ENCODE measurements around the gene ATE1.

ATE1 gene

GRCh38 chr10:121695731-121696464, 231.9 kb downstream of the ATE1 start:
- H3K4me3 ChIP-seq (ENCODE audit: low read depth, low read length): no peak overlapping the region
- TF ChIP-seq CTCF (conservative IDR thresholded peaks at IDR 0.05; ENCODE audit: low read depth, low read length): no peak
- no peak for DNase-seq (ENCODE audit: low read depth)

DNA sequence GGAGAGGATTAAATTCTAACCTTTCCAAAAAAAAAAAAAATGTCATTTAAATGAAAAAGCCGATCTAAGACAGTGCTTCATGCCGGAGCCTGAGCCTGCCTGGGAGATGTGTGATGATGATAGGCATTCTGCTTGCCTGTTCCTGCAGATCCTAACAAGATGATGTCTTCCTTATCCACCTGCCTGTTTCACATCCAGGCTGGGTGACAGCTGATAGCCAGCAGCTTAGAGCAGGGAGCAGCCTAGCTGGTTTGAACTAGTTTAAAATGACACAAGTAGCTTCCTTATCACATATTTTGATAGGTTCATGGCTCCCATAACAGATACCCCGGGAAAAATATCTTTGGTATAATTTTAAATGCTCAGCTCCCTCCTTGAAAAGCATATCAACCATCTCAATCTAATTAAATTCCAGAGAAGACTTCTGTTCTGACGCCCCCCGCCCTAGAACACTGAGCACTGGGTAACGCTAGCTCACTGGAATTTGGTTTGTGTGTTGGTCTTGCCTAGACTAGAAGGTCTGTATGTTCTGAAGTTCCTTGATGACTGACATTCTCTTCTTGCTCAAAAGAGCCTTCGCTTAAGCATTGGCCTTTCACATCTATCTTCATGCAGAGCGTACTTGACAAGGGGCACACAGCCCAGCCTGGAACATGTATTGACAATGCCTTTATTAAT, 232.7 kb downstream of the ATE1 start:
- no peak for DNase-seq (ENCODE audit: low read depth)
- H3K4me3 ChIP-seq (ENCODE audit: low read depth, low read length): no peak overlapping the region
- TF ChIP-seq CTCF (conservative IDR thresholded peaks at IDR 0.05; ENCODE audit: low read depth, low read length): no peak

GRCh38 chr10:121694327-121694965, 233.4 kb downstream of the ATE1 start:
- no peak overlapping the region for H3K4me3 ChIP-seq (ENCODE audit: low read depth, low read length)
- no peak for TF ChIP-seq CTCF (conservative IDR thresholded peaks at IDR 0.05; ENCODE audit: low read depth, low read length)
- no peak for DNase-seq (ENCODE audit: low read depth)

DNA sequence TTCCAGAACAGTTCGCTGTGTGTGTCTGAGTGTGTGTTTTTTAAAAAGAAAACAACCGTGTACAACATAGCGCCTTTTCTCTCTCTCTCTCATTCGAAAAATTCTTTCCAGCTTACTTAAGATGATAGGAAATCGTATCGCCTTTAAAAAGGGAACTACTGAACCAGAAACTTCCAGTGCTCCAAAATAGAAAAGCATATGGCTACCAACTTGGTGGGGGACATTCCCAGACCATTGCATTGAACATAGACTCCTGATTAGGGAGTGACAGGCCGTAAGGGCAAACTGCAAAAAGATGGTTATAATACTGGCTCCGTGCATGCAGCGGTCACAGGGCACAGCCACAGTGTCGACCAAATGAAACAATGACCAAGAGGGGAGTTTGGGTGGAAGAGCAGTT, 235.2 kb downstream of the ATE1 start:
- no peak for DNase-seq (ENCODE audit: low read depth)
- no peak overlapping the region for H3K4me3 ChIP-seq (ENCODE audit: low read depth, low read length)
- no peak for TF ChIP-seq CTCF (conservative IDR thresholded peaks at IDR 0.05; ENCODE audit: low read depth, low read length)

GRCh38 chr10:121690970-121691369, 236.9 kb downstream of the ATE1 start:
- no peak for TF ChIP-seq CTCF (conservative IDR thresholded peaks at IDR 0.05; ENCODE audit: low read depth, low read length)
- H3K4me3 ChIP-seq (ENCODE audit: low read depth, low read length): no peak overlapping the region
- DNase-seq (ENCODE audit: low read depth): no peak
